ENCODE data around the gene PRIM1.
"Not testable (repeated sequence)": the region's sequence is repeated elsewhere in the genome, so short reads cannot be mapped to it uniquely, and the experiment has no call there.

PRIM1 gene

DNA sequence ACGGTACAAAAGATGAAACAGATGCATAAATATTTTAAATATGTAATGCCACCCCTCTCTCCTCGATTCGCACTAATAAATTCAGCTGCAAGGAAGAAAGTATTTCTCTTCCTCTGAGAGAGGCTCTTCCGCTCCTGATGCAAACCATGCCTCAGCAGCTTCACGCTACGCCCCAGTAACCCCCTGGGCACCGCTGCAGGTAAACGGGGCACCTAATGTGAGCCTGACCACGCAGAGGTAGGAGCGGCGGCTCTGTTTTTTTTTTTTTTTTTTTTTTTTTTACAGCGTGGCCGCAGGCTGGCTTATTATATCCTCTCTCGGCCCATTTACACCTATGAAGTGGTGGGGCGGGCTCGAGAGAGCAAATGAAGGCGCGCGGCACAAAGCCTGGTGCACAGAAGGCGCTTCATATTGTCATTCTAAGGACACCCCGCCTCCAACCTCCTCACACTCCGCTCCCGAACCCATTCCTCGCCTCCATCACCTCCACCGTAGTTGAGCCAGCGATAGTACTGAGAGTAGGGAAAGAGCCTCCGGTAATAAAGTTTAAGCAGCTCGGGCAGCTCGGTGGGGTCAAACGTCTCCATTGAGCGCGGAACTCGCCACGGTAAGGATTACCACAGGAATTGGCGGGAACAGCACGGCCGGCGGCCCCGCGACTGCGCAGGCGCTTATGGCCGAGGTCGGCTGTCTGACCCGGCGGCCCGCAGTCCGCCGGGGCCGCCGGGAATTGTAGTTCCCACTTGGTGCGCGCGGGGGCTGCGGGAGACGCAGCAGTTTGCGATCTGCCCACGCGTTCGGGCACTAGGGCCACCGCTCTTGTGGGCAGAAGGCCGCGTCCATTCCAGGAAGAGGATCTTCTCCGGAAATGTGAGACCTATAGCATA lies at the start of gene PRIM1:
Gene PRIM1 (minus strand): TSS at position 612 of the 887 bp plus-strand sequence. CDS start 25 bp downstream, at position 587.
- DNase-seq (ENCODE audit: low read depth) = peak; percentile 81

DNA sequence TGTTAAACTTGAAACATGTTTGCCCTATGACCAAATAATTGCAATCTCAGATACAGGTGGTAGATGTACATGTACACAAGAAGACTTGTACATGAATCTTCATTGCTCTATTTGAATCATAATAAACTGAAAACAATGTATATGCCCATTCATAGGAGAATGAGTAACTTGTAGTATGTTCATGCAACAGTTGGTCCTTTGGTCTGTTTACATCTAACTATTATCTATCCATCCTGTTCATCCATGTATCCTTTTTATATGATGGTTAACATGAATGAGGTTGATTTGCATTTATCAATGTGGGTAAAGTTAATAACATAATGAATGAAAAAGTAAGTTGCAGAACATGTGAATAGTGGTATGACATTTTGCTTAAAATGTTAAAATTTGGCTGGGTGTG lies 48.1 kb upstream of the PRIM1 start:
- DNase-seq (ENCODE audit: low read depth) = no peak

DNA sequence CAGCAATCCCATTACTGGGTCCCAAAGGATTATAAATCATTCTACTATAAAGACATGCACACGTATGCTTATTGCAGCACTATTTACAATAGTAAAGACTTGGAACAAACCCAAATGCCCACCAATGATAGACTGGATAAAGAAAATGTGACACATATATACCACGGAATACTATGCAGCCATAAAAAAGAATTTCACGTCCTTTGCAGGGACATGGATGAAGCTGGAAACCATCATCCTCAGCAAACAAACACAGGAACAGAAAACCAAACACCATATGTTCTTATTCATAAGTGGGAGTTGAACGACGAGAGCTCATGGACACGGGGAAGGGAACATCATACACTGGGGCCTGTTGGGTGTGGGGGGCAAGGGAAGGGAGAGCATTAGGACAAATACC lies 47.2 kb upstream of the PRIM1 start:
- DNase-seq (ENCODE audit: low read depth) = not testable (repeated sequence)

DNA sequence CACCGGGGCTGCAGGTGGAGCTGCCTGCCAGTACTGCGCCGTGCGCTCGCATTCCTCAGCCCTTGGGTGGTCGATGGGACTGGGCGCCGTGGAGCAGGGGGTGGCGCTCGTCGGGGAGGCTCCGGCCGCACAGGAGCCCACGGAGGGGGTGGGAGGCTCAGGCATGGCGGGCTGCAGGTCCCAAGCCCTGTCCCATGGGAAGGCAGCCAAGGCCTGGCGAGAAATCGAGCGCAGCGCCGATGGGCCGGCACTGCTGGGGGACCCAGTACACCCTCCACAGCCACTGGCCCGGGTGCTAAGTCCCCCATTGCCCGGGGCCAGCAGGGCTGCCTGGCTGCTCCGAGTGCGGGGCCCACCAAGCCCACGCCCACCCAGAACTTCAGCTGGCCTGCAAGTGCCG lies 43.7 kb upstream of the PRIM1 start:
- DNase-seq (ENCODE audit: low read depth) = not testable (repeated sequence)

DNA sequence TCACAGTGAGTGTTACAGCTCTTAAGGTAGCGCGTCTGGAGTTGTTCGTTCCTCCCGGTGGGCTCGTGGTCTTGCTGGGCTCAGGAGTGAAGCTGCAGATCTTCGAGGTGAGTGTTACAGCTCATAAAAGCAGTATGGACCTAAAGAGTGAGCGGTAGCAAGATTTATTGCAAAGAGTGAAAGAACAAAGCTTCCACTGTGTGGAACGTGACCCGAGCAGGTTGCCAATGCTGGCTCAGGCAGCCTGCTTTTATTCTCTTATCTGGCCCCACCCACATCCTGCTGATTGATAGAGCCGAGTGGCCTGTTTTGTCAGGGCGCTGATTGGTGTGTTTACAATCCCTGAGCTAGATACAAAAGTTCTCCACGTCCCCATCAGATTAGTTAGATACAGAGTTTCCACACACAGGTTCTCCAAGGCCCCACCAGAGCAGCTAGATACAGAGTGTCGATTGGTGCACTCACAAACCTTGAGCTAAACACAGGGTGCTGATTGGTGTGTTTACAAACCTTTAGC lies 43.0 kb upstream of the PRIM1 start:
- not testable (repeated sequence) for DNase-seq (ENCODE audit: low read depth)

DNA sequence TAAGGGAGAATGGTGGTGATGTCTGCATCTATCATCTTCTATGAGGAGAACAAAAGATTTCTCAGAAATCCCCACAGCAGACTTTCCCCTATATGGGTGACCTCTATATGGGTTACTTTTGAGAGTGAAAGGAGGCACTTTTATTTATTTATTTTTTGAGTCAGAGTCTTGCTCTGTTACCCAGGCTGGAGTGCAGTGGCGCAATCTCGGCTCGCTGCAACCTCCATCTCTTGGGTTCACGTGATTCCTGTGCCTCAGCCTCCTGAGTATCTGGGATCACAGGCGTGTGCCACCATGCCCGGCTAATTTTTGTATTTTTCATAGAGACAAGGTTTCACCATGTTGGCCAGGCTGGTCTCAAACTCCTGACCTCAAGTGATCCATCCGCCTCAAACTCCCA lies 41.0 kb upstream of the PRIM1 start:
- not testable (repeated sequence) for DNase-seq (ENCODE audit: low read depth)

DNA sequence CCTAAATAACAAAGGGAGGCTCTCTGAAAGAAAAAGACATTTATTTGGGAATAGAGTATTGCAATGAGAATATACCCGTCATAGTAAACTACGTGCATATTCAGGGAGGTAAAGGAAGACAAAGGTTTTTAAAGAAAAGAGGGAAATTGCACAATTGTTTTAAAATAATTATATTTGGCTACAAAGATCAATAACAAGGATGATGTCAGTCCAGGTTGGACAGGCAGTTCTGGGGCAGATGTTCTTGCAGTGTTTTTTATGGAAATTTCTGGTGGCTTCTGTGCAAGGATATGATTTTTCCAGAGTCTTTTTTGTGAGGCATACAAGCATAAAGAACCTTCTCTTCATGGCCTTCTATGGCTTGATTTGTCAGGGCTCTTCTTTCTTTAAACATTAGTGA lies 40.6 kb upstream of the PRIM1 start:
- DNase-seq (ENCODE audit: low read depth) = no peak

DNA sequence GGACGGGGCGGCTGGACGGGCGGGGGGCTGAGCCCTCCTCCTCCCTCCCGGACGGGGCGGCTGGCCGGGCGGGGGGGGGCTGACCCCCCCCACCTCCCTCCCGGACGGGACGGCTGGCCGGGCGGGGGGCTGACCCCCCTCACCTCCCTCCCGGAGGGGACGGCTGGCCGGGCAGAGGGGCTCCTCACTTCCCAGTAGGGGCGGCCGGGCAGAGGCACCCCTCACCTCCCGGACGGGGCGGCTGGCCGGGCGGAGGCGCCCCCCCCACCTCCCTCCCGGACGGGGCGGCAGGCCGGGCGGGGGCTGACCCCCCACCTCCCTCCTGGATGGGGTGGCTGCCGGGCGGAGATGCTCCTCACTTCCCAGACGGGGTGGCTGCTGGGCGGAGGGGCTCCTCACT lies 37.3 kb upstream of the PRIM1 start:
- DNase-seq (ENCODE audit: low read depth) = not testable (repeated sequence)

DNA sequence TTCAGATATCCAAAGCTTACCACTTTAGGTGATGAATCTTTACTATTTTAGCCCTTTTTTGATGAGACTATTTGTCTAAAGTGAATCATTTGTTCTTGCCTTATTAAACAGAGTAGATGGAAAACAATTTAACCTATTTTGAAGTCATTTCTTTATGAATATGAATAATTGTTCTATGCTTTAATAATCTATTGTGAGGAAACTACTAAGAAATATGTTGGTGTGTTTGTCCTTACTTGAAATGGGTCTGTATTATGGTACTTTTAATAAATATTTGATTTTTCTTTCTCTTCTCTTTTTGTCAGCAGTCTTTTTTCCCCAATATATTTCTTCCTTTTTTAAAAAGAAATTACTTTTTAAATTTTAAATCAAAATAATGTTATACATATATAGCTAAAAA lies 35.4 kb upstream of the PRIM1 start:
- DNase-seq (ENCODE audit: low read depth) = no peak

DNA sequence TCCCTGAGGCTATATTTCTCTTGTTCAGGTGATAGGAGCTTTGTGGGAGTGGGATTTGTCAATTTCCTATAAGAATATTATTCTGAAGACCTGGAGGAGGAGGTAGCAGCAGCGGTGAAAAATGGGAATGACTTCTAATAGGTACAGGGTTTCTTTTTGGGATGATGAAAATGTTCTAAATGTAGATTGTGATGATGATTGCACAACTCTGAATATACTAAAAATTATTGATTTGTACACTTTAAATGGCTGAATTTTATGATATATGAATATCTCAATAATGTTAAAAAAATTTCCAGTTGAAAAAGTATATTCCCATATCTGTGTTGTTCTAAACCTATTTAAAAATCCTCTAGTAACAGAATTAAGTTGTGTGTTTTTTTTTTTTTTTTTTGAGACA lies 33.8 kb upstream of the PRIM1 start:
- no peak for DNase-seq (ENCODE audit: low read depth)

DNA sequence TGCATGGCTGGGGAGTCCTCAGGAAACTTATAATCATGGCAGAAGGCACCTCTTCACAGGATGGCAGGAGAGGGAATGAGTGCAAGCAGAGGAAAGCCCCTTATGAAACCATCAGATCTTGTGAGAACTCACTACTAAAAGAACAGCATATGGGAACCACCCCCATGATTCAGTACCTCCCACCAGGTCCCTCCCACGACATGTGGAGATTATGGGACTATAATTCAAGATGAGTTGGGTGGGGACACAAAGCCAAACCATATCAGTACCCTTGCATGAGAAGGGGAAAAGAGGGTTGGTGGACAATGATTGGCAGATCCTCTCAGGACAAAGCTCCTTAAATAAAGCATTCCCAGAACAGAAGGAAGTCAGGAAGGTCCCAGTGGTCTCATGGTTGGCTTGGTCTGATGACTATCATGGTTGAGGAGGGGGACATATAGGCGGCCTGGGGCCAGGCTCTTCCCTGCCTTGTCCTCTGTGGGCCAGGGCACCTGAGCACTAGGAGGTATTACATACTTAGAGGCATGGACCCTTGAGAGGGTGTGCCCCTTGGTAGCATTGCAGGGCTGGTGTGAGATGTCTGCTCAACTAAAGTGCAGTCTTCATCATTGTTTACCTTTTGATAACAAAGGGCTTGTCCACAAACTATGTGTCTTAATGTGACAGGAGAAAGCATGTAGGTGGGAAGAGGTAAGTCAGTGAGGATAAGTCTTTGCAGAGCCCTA lies 33.2 kb upstream of the PRIM1 start:
- DNase-seq (ENCODE audit: low read depth) = no peak

DNA sequence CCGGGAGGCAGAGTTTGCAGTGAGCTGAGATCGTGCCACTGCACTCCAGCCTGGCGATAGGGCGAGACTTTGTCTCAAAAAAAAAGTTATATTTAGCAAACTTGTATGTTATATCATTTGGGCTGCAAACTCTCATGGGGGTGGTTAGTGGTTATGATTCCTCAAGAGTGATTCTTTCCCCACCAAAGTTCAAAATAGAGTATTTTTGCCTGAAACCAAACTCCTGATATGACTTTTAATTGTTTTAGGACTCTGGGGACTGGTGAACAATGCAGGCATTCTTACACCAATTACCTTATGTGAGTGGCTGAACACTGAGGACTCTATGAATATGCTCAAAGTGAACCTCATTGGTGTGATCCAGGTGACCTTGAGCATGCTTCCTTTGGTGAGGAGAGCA lies 29.6 kb upstream of the PRIM1 start:
- no peak for DNase-seq (ENCODE audit: low read depth)

DNA sequence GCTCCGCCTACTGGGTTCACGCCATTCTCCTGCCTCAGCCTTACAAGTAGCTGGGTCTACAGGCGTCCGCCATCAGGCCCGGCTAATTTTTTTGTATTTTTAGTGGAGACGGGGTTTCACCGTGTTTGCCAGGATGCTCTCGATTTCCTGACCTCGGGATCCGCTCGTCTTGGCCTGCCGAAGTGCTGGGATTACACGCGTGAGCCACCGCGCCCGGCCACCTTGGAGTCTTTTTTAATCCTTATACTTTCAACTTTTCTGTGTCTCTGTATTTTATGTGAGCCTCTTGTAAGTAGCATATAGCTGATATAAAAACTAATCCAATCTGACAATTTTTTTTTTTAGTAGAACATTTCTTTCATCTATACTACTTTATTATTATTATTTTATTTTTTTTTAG lies 26.6 kb upstream of the PRIM1 start:
- no peak for DNase-seq (ENCODE audit: low read depth)

DNA sequence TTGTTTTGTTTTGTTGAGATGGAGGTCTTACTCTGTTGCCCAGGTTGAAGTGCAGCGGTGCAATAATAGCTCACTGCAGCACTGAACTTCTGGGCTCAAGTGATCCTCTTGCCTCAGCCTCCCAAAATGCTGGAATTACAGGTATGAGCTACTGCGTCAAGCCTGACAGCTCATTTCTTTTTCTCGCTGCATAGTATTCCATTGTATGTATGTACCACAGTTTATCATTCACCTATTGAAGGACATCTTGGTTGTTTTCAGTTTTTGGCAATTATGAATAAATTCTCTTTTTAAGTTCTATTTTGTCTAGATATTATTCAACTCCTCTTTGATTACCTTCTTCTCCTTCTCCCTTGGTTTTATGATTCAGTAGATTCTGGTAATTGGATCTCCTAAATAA lies 24.5 kb upstream of the PRIM1 start:
- no peak for DNase-seq (ENCODE audit: low read depth)

DNA sequence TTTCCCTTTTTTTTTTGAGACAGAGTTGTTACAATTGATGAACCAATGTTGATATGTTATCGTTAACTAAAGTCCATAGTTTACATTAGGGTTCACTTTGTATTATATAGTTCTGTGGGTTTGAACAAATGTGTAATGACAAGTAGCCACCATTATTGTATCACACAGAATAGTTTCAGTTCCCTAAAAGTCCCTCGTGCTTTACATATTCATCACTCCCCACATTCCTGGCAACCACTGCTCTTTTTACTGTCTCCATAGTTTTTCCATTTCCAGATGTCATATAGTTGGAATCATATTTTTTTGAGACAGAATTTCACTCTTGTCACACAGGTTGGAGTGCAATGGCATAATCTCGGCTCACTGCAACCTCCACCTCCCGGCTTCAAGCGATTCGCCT lies 23.5 kb upstream of the PRIM1 start:
- DNase-seq (ENCODE audit: low read depth) = peak; percentile 40

DNA sequence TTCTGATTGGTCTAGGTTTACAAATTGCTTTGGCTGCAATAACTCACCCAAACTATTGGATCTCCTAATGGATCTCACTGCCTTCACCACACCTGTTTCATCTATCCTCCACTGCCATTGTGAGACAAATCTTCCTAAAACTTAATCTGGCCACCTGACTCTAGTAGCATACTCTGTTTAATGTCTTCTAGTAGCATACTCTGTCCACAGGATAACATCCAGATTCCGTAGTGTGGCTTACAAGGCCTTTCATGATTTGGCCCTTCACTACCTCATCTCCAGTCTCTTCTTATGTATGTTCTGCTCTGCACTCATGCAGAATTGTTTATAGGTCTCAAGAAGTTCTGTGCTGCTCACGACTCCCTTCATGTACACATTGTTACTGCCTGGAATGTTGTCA lies 21.0 kb upstream of the PRIM1 start:
- DNase-seq (ENCODE audit: low read depth) = no peak

DNA sequence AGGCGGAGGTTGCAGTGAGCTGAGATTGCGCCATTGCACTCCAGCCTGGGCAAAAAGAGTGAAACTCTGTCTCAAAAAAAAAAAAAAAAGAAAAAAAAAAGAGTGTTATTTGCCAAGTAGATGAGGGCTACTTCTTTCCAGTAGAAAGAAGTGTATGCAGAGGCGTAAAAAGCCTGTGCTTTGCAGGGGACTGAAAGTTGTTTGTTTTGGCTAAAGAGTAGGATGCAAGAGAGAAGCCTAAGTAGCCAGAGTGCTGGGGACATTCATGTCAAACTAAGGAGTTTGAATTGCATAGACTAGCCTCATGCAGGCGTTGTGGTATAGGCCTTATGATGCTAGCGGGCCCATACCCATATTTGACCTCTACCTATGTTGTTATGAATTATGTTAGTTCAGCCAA lies 20.5 kb upstream of the PRIM1 start:
- no peak for DNase-seq (ENCODE audit: low read depth)

DNA sequence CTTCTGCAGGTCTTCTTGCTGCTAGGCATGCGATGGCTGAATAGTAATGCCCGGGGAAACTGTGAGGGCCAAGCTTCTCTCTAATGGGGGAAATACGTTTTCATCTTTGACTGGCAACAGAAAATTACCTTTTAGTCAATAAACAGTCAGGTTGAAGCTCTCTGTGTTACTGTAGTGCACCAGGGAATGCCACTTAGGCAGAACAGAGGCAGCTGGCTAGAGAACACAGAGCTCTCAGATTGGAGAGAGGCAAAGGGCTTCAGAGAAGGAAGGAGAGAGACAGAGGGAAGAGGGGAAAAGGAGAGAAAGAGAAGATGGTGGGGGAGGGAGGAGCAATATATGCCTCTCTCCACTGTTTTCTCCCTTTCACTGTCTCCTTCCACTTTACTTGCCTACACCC lies 17.7 kb upstream of the PRIM1 start:
- DNase-seq (ENCODE audit: low read depth) = no peak

DNA sequence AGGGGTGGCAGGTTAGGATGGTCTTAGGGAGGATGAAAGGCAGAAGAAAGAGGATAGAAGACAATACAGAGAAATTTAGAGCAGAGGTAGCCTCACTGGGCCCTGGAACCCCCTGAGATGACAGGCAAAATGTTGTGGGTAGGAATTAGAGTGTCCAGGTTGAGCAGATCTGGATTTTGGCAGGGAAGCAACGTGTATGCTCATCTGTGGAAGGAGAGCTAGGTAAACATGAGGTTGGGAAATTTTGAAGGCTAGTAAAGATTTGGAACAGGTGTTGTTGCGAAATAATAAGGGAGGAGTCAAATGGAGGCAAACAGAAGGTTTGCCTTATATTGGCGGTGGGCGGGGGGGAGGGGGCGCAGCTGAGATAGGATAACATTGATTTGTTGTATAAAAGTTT lies 16.3 kb upstream of the PRIM1 start:
- DNase-seq (ENCODE audit: low read depth) = no peak

DNA sequence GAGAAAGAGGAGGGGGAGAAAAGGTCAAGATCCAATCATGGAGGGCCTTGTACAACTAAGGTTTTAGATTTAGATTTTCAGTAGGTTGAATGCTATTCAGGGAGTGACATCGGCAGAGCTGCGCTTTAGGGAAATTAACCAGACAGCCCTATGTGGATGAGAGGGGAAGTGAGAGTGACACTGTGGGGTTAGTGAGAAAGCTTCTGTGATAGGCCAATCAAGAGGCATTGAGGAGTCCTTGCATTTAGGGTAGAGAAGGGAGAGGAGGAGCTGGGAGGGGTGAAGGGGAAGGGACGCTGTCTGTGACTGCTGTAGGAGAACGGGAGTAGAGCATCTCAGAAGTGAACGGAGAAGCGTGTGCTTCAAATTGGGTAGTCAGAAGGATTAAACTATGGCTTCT lies 14.4 kb upstream of the PRIM1 start:
- no peak for DNase-seq (ENCODE audit: low read depth)

DNA sequence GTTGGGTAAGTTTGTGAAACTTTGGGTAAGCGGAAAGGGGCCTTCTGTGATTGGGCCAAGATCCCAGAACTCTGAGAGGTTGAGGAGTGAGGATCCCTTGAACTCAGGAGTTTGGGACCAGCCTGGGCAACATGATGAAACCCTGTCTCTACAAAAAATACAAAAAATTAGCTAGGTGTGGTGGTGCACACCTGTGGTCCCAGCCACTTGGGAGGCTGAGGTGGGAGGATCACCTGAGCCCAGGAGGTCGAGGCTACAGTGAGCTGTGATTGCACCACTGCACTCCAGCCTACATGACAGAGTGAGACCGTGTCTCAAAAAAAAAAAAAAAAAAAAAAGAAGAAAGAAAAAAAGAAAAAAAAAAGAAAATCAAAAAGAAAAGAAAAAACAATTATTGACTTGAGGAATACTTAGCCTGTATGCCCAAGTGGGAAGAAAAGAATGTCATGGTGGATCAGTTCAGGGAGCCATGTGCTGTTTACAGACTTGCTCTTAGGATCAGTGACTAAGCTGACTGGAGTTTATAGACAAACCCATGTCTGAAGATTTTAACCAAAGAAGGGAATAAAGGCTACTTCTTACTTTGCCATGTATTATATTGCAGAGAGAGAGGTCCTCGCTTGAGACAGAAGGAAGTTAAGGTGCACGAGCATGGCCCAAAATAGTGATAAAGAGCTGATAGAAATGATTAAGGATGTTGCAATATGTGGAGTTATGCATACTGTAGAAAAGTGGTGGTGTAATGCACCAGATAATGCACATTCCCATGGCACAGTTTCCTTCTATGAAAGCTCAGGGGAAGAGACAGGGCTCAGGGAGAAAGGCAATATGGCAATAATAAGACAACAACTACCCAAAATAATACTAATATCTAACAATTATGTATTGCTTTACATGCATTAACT lies 11.9 kb upstream of the PRIM1 start:
- peak; percentile 86 for DNase-seq (ENCODE audit: low read depth)

DNA sequence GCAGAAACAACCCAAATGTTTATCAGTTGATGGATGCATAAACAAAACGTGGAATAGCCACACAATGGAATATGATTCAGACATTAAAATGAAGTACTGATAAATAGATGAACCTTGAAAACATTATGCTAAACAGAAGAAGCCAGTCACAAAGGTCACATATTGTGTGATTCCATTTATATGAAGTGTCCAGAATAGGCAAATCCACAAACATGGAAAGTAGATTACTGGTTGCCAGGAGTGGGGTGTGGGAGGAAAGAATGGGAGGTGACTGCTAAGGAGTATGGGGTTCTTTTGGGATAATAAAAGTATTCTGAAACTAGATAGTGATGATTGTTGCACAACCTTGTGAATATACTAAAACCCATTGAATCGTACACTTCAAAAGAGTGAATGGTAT lies 9.7 kb upstream of the PRIM1 start:
- DNase-seq (ENCODE audit: low read depth) = no peak
